HEK293T (cell line): Measurements from ENCODE around the gene MYO16.

ENCODE experiments used
- CTCF ChIA-PET: fragments of 350-600 bp; formaldehyde crosslinking; extraction: SDS; loops from one replicate; lab custom pipeline; 2021; ENCODE audit warnings: antibody characterized with exemption, inconsistent platforms; lab: Yijun Ruan, JAX
- POLR2A ChIA-PET: fragments of 350-600 bp; formaldehyde crosslinking; extraction: SDS; loops from one replicate; lab custom pipeline; 2020; ENCODE audit warnings: antibody characterized with exemption, inconsistent platforms; lab: Yijun Ruan, JAX
- DNase-seq: peaks from one replicate; pipeline ENCODE4 v3.0.0; 2012; ENCODE audit warnings: mixed read lengths; ENCODE audit errors: extremely low spot score
- ARNT ChIP-seq: fragments of 450-650 bp; IDR thresholded peaks from 2 replicates; pipeline ENCODE4 v1.6.1; 2017; ENCODE audit warnings: mild to moderate bottlenecking
- BHLHE40 ChIP-seq: fragments of 450-650 bp; IDR thresholded peaks from 2 replicates; pipeline ENCODE4 v1.6.1; 2016; ENCODE audit warnings: mild to moderate bottlenecking, moderate library complexity, borderline replicate concordance
- CTBP1 ChIP-seq: fragments of 450-650 bp; IDR thresholded peaks from 2 replicates; pipeline ENCODE4 v1.6.1; 2016; ENCODE audit warnings: borderline replicate concordance
- ELF4 ChIP-seq: fragments of 450-650 bp; IDR thresholded peaks from 2 replicates; pipeline ENCODE4 v1.6.1; 2017; ENCODE audit warnings: antibody characterized with exemption
- FOXA1 ChIP-seq: fragments of 450-650 bp; IDR thresholded peaks from 2 replicates; pipeline ENCODE4 v1.6.1; 2016; ENCODE audit warnings: mild to moderate bottlenecking
- FOXK2 ChIP-seq: fragments of 450-650 bp; IDR thresholded peaks from 2 replicates; pipeline ENCODE4 v1.6.1; 2016; ENCODE audit warnings: mild to moderate bottlenecking
- FOXM1 ChIP-seq: fragments of 450-650 bp; IDR thresholded peaks from 2 replicates; pipeline ENCODE4 v1.6.1; 2017; ENCODE audit warnings: mild to moderate bottlenecking, borderline replicate concordance
- HDGF ChIP-seq: fragments of 450-650 bp; IDR thresholded peaks from 2 replicates; pipeline ENCODE4 v1.6.1; 2017; ENCODE audit warnings: antibody characterized with exemption, borderline replicate concordance
- L3MBTL2 ChIP-seq: fragments of 450-650 bp; conservative IDR thresholded peaks from 2 replicates; pipeline ENCODE4 v1.6.1; 2016; ENCODE audit warnings: mild to moderate bottlenecking
- LEF1 ChIP-seq: fragments of 450-650 bp; IDR thresholded peaks from 2 replicates; pipeline ENCODE4 v1.6.1; 2017; ENCODE audit warnings: mild to moderate bottlenecking, borderline replicate concordance
- NFRKB ChIP-seq: fragments of 450-650 bp; IDR thresholded peaks from 2 replicates; pipeline ENCODE4 v1.6.1; 2016; ENCODE audit warnings: mild to moderate bottlenecking, moderate library complexity
- PKNOX1 ChIP-seq: fragments of 450-650 bp; IDR thresholded peaks from 2 replicates; pipeline ENCODE4 v1.6.1; 2016
- SP1 ChIP-seq: fragments of 450-650 bp; IDR thresholded peaks from 2 replicates; pipeline ENCODE4 v1.6.1; 2017
- SUZ12 ChIP-seq: fragments of 450-650 bp; IDR thresholded peaks from 2 replicates; pipeline ENCODE4 v1.6.1; 2016; ENCODE audit warnings: mild to moderate bottlenecking
- TARDBP ChIP-seq: fragments of 450-650 bp; IDR thresholded peaks from 2 replicates; pipeline ENCODE4 v1.6.1; 2016
- ZNF384 ChIP-seq: fragments of 450-650 bp; IDR thresholded peaks from 2 replicates; pipeline ENCODE4 v1.6.1; 2016

MYO16 gene

GRCh38 chr13:109036078-109036780, 406.8 kb downstream of the MYO16 start:
- TF ChIP-seq FOXM1 (no peak), FOXK2 (no peak), ARNT (no peak), BHLHE40 (no peak), LEF1 (no peak), L3MBTL2 (no peak)
- ChIA-PET POLR2A (no interaction called here), CTCF (no interaction called here)
- DNase-seq = no peak

GRCh38 chr13:109043636-109044035, 414.2 kb downstream of the MYO16 start:
- no peak for DNase-seq
- TF ChIP-seq BHLHE40 = no peak
- TF ChIP-seq ELF4 = no peak
- TF ChIP-seq ZNF384 = no peak
- TF ChIP-seq HDGF = no peak
- no peak for TF ChIP-seq SUZ12
- TF ChIP-seq FOXM1 = no peak
- no peak for TF ChIP-seq LEF1
- TF ChIP-seq FOXA1 = no peak
- TF ChIP-seq FOXK2 = no peak
- TF ChIP-seq L3MBTL2 = no peak
- TF ChIP-seq NFRKB = no peak
- no peak for TF ChIP-seq SP1
- no peak for TF ChIP-seq PKNOX1
- no peak for TF ChIP-seq CTBP1
- no peak for TF ChIP-seq TARDBP
- ChIA-PET POLR2A (no interaction called here), CTCF (no interaction called here)

- no peak for DNase-seq
- no peak for TF ChIP-seq BHLHE40
- no peak for TF ChIP-seq TARDBP
- TF ChIP-seq FOXA1 = no peak
- TF ChIP-seq L3MBTL2 = no peak
- TF ChIP-seq HDGF = no peak
- TF ChIP-seq CTBP1 = no peak
- no peak for TF ChIP-seq ARNT
- TF ChIP-seq ZNF384 = no peak
- no peak for TF ChIP-seq NFRKB
- TF ChIP-seq FOXM1 = no peak
- TF ChIP-seq SP1 = no peak
- TF ChIP-seq LEF1 = no peak
- TF ChIP-seq SUZ12 = no peak
- no peak for TF ChIP-seq FOXK2
- no peak for TF ChIP-seq ELF4
- TF ChIP-seq PKNOX1 = no peak
- ChIA-PET POLR2A (no interaction called here), CTCF (no interaction called here)
Measured at GRCh38 chr13:109055850-109056249, 426.4 kb downstream of the MYO16 start.

- no peak for TF ChIP-seq ARNT
- no peak for TF ChIP-seq PKNOX1
- no peak for TF ChIP-seq TARDBP
- no peak for TF ChIP-seq ZNF384
- no peak for TF ChIP-seq FOXA1
- TF ChIP-seq CTBP1 = no peak
- POLR2A ChIA-PET = no interaction called here
- CTCF ChIA-PET = no interaction called here
- DNase-seq = no peak
Measured at GRCh38 chr13:109058087-109058486, 428.7 kb downstream of the MYO16 start.

GRCh38 chr13:109072505-109072904, 443.1 kb downstream of the MYO16 start:
- no peak for DNase-seq
- ChIA-PET POLR2A (no interaction called here), CTCF (no interaction called here)
- TF ChIP-seq LEF1 = no peak
- no peak for TF ChIP-seq ELF4
- no peak for TF ChIP-seq BHLHE40
- TF ChIP-seq PKNOX1 = no peak
- no peak for TF ChIP-seq ZNF384
- no peak for TF ChIP-seq NFRKB
- TF ChIP-seq TARDBP = no peak
- no peak for TF ChIP-seq SUZ12
- TF ChIP-seq ARNT = no peak
- no peak for TF ChIP-seq SP1
- no peak for TF ChIP-seq L3MBTL2

- TF ChIP-seq FOXK2 = no peak
- no peak for TF ChIP-seq NFRKB
- no peak for TF ChIP-seq FOXM1
- no peak for TF ChIP-seq ARNT
- TF ChIP-seq SUZ12 = no peak
- no peak for TF ChIP-seq PKNOX1
- TF ChIP-seq HDGF = no peak
- no peak for TF ChIP-seq FOXA1
- TF ChIP-seq TARDBP = no peak
- DNase-seq = no peak
- ChIA-PET POLR2A (no interaction called here), CTCF (no interaction called here)
Measured at GRCh38 chr13:109074436-109074835, 445.0 kb downstream of the MYO16 start.
